ENCODE data around the gene BRPF1. TPM values are rescaled to one million over a fixed set of nuclear protein-coding genes. Genes with fewer than 3 reads are reported as not detected.

The BRPF1 gene
- total RNA-seq, 1 experiment from 2014 or later: 23.6 TPM

- POLR2A ChIA-PET: interaction anchor here (0.7 to 1.4 kb wide), 2 partner anchors 18 to 653 kb away, joined by 3 to 9 read pairs; partner anchors contain the start of gene BRPF1
- H2AFZ ChIP-seq (ENCODE audit: low read depth, low read length, poor library complexity, severe bottlenecking): no peak overlapping the region
- H4K20me1 ChIP-seq (ENCODE audit: insufficient read depth): no peaks in the 10 kb centered on the region
- peak overlapping the region; percentile 78 for H3K9ac ChIP-seq (ENCODE audit: low read length)
- peaks cover 8 to 18% of the 10 kb centered on the region in 2 experiments for H3K4me1 ChIP-seq (ENCODE audit: control insufficient read depth in 1 of 2, insufficient read depth in 2 of 2, low read length in 2 of 2)
- no peak for TF ChIP-seq CEBPB (IDR thresholded peaks at IDR 0.05; ENCODE audit: low read depth)
- TF ChIP-seq POLR2AphosphoS5 (IDR thresholded peaks at IDR 0.05; ENCODE audit: low read depth, low read length): no peak
- no peak for TF ChIP-seq FOSL1 (IDR thresholded peaks at IDR 0.05; ENCODE audit: low read depth)
- no peak for TF ChIP-seq YY1 (IDR thresholded peaks at IDR 0.05; ENCODE audit: extremely low read depth, insufficient replicate concordance, low read depth, low read length)
- TF ChIP-seq EZH2 (IDR thresholded peaks at IDR 0.05): no peak
- intact Hi-C loops (cut with micrococcal nuclease): loop anchor here (1.0 kb wide), 1 partner anchor 18 kb away; the partner anchor contains the start of gene BRPF1
- H3K4me3 ChIP-seq (replicated peaks in 1 of 2; ENCODE audit: low read depth in 1 of 2, low read length in 2 of 2): peak overlapping the region; percentile 73 to 82
- peak overlapping the region; percentile 74 for H3K27ac ChIP-seq (ENCODE audit: low read depth, low read length)
- peaks cover 34 to 46% of the 10 kb centered on the region in 2 experiments for H3K36me3 ChIP-seq (ENCODE audit: control insufficient read depth in 1 of 2, insufficient read depth in 2 of 2, low read length in 2 of 2)
- CTCF ChIA-PET: interaction anchor here (1.4 kb wide), 1 partner anchor 33 kb away, joined by 3 read pairs; no protein-coding TSS in a partner anchor
- peak overlapping the region; percentile 99 for H3K4me2 ChIP-seq (ENCODE audit: low read length)
- no peaks in the 10 kb centered on the region for H3K27me3 ChIP-seq (ENCODE audit: insufficient read depth, low read length)
- no peaks in the 10 kb centered on the region for H3K9me2 ChIP-seq (ENCODE audit: insufficient read depth)
- BruUV-seq (replicated peaks): TSS peak; percentile 85
- RAD21 ChIA-PET (ENCODE audit: low non-redundant PET in 1 of 2, low total read pairs in 2 of 2, uncharacterized antibody in 2 of 2, unreplicated experiment in 2 of 2): no interaction called here
- H3K79me2 ChIP-seq (ENCODE audit: insufficient read depth, low read length): peaks cover 8% of the 10 kb centered on the region
- DNase-seq (ENCODE audit: low read depth, low spot score) (no peak), ATAC-seq (peak; percentile 33; the same call in 1 of the 2 replicates)
- H3K9me3 ChIP-seq (ENCODE audit: control insufficient read depth in 1 of 2, insufficient read depth in 1 of 2, low read depth in 1 of 2, low read length in 2 of 2): no peaks in the 10 kb centered on the region
These were observed 17.7 kb downstream of the BRPF1 start for GRCh38 chr3:9749296-9749644.

GRCh38 chr3:9749645-9750555 is 18.4 kb downstream of the BRPF1 start, which contains the start of gene OGG1:
Gene OGG1 (plus strand): TSS chr3:9749952. CDS start chr3:9750287, 335 bp downstream.
- CTCF ChIA-PET: interaction anchor here (0.6 to 1.4 kb wide), 2 partner anchors 34 to 425 kb away, joined by 3 read pairs; no protein-coding TSS in a partner anchor
- TF ChIP-seq YY1 (IDR thresholded peaks at IDR 0.05; ENCODE audit: extremely low read depth, insufficient replicate concordance, low read depth, low read length): no peak
- TF ChIP-seq SIN3A (IDR thresholded peaks at IDR 0.05; ENCODE audit: low read depth): peak; percentile 77
- peak; percentile 75 for TF ChIP-seq SP1 (IDR thresholded peaks at IDR 0.05; ENCODE audit: low read depth)
- TF ChIP-seq ZNF274 (IDR thresholded peaks at IDR 0.05; ENCODE audit: low read depth, low read length): no peak
- peak; percentile 93 for TF ChIP-seq EGR1 (IDR thresholded peaks at IDR 0.05; ENCODE audit: low read depth)
- TF ChIP-seq POLR2AphosphoS5 (IDR thresholded peaks at IDR 0.05; ENCODE audit: low read depth, low read length): peak; percentile 91
- TF ChIP-seq FOSL1 (IDR thresholded peaks at IDR 0.05; ENCODE audit: low read depth): no peak
- TF ChIP-seq MAX (IDR thresholded peaks at IDR 0.05): peak; percentile 56; the same call in 1 of the 2 replicates
- TF ChIP-seq TCF7L2 (IDR thresholded peaks at IDR 0.05; ENCODE audit: borderline replicate concordance, extremely low read depth, insufficient read depth, insufficient read length): peak; percentile 67
- peak; percentile 45 for TF ChIP-seq POLR2A (IDR thresholded peaks at IDR 0.05; ENCODE audit: borderline replicate concordance, extremely low read depth, insufficient read depth, insufficient read length)
- no peak for TF ChIP-seq RAD21 (IDR thresholded peaks at IDR 0.05; ENCODE audit: low read depth)
- TF ChIP-seq ZBTB33 (IDR thresholded peaks at IDR 0.05; ENCODE audit: extremely low read depth, insufficient replicate concordance, low read length): peak; percentile 9
- TF ChIP-seq ELF1 (IDR thresholded peaks at IDR 0.05; ENCODE audit: borderline replicate concordance, low read depth): no peak; the same call in 1 of the 2 replicates

More at GRCh38 chr3:9749645-9750555, 18.4 kb downstream of the BRPF1 start, which contains the start of gene OGG1:
- no peaks in the 10 kb centered on the region for H4K20me1 ChIP-seq (ENCODE audit: insufficient read depth)
- H3K9ac ChIP-seq (ENCODE audit: low read length): peak within 1 kb of the TSS; percentile 78
- DNase-seq (ENCODE audit: low read depth, low spot score) (peak; percentile 96), ATAC-seq (peak; percentile 95)
- H3K27me3 ChIP-seq (ENCODE audit: insufficient read depth, low read length): no peaks in the 10 kb centered on the region
- no peaks in the 10 kb centered on the region for H3K9me3 ChIP-seq (ENCODE audit: control insufficient read depth in 1 of 2, insufficient read depth in 1 of 2, low read depth in 1 of 2, low read length in 2 of 2)
- peak within 1 kb of the TSS; percentile 74 for H3K27ac ChIP-seq (ENCODE audit: low read depth, low read length)
- H3K4me2 ChIP-seq (ENCODE audit: low read length): peak within 1 kb of the TSS; percentile 99
- no peaks in the 10 kb centered on the region for H3K9me2 ChIP-seq (ENCODE audit: insufficient read depth)
- BruUV-seq (replicated peaks): no TSS peak
- peaks cover 28 to 40% of the 10 kb centered on the region in 2 experiments for H3K36me3 ChIP-seq (ENCODE audit: control insufficient read depth in 1 of 2, insufficient read depth in 2 of 2, low read length in 2 of 2)
- H3K4me3 ChIP-seq (replicated peaks in 1 of 2; ENCODE audit: low read depth in 1 of 2, low read length in 2 of 2): peak within 1 kb of the TSS; percentile 73 to 82
- intact Hi-C loops (cut with micrococcal nuclease): loop anchor here (1.0 kb wide), 1 partner anchor 19 kb away; the partner anchor contains the start of gene BRPF1
- ChIA-PET POLR2A (interaction anchor here (0.7 to 1.4 kb wide), 2 partner anchors 18 to 653 kb away, joined by 3 to 9 read pairs; partner anchors contain the start of gene BRPF1), RAD21 (ENCODE audit: low non-redundant PET in 1 of 2, low total read pairs in 2 of 2, uncharacterized antibody in 2 of 2, unreplicated experiment in 2 of 2) (interaction anchor here in 1 of 2 experiments (1.2 kb wide), 1 partner anchor 34 kb away, joined by 3 read pairs; no protein-coding TSS in a partner anchor)
- H3K4me1 ChIP-seq (ENCODE audit: control insufficient read depth in 1 of 2, insufficient read depth in 2 of 2, low read length in 2 of 2): peaks cover 8 to 18% of the 10 kb centered on the region in 2 experiments
- peaks cover 8% of the 10 kb centered on the region for H3K79me2 ChIP-seq (ENCODE audit: insufficient read depth, low read length)
- peak within 1 kb of the TSS; percentile 2 for H2AFZ ChIP-seq (ENCODE audit: low read depth, low read length, poor library complexity, severe bottlenecking)
